ENCODE measurements around the gene CDH23.

The CDH23 gene

GRCh38 chr10:71651928-71652327 is 255.2 kb downstream of the CDH23 start:
- H3K4me1 Mint-ChIP-seq (ENCODE audit: low read depth) = no peaks in the 10 kb centered on the region
- no peak overlapping the region for H3K27ac Mint-ChIP-seq
- H3K9me3 Mint-ChIP-seq = no peaks in the 10 kb centered on the region
- H3K27me3 Mint-ChIP-seq = no peaks in the 10 kb centered on the region
- no peak overlapping the region for H3K4me3 Mint-ChIP-seq
- H3K36me3 Mint-ChIP-seq (ENCODE audit: low read depth) = no peaks in the 10 kb centered on the region
- DNase-seq = no peak

GRCh38 chr10:71653044-71653443 is 256.3 kb downstream of the CDH23 start:
- H3K4me3 Mint-ChIP-seq = no peak overlapping the region
- H3K4me1 Mint-ChIP-seq (ENCODE audit: low read depth) = no peaks in the 10 kb centered on the region
- no peaks in the 10 kb centered on the region for H3K36me3 Mint-ChIP-seq (ENCODE audit: low read depth)
- no peak overlapping the region for H3K27ac Mint-ChIP-seq
- H3K9me3 Mint-ChIP-seq = no peaks in the 10 kb centered on the region
- DNase-seq = no peak
- no peaks in the 10 kb centered on the region for H3K27me3 Mint-ChIP-seq

- Mint-ChIP-seq H3K27me3 (no peaks in the 10 kb centered on the region), H3K36me3 (ENCODE audit: low read depth) (no peaks in the 10 kb centered on the region), H3K27ac (no peak overlapping the region), H3K4me3 (no peak overlapping the region), H3K4me1 (ENCODE audit: low read depth) (no peaks in the 10 kb centered on the region), H3K9me3 (no peaks in the 10 kb centered on the region)
- DNase-seq = no peak
Measured at GRCh38 chr10:71656220-71656619, 259.5 kb downstream of the CDH23 start.

- H3K9me3 Mint-ChIP-seq = no peaks in the 10 kb centered on the region
- H3K36me3 Mint-ChIP-seq (ENCODE audit: low read depth) = no peaks in the 10 kb centered on the region
- no peaks in the 10 kb centered on the region for H3K4me1 Mint-ChIP-seq (ENCODE audit: low read depth)
- no peaks in the 10 kb centered on the region for H3K27me3 Mint-ChIP-seq
- no peak for DNase-seq
- H3K4me3 Mint-ChIP-seq = no peak overlapping the region
- H3K27ac Mint-ChIP-seq = no peak overlapping the region
Measured at GRCh38 chr10:71657604-71658466, 261.1 kb downstream of the CDH23 start.

- H3K36me3 Mint-ChIP-seq (ENCODE audit: low read depth) = no peaks in the 10 kb centered on the region
- H3K27me3 Mint-ChIP-seq = no peaks in the 10 kb centered on the region
- no peaks in the 10 kb centered on the region for H3K4me1 Mint-ChIP-seq (ENCODE audit: low read depth)
- DNase-seq = no peak
- no peaks in the 10 kb centered on the region for H3K9me3 Mint-ChIP-seq
- no peak overlapping the region for H3K4me3 Mint-ChIP-seq
- H3K27ac Mint-ChIP-seq = no peak overlapping the region
Measured at GRCh38 chr10:71658467-71658745, 261.7 kb downstream of the CDH23 start.

- Mint-ChIP-seq H3K9me3 (no peaks in the 10 kb centered on the region), H3K36me3 (ENCODE audit: low read depth) (no peaks in the 10 kb centered on the region), H3K27me3 (no peaks in the 10 kb centered on the region), H3K4me1 (ENCODE audit: low read depth) (no peaks in the 10 kb centered on the region), H3K4me3 (no peak overlapping the region), H3K27ac (no peak overlapping the region)
- no peak for DNase-seq
Measured at GRCh38 chr10:71659111-71659634, 262.5 kb downstream of the CDH23 start.

- no peak for DNase-seq
- no peaks in the 10 kb centered on the region for H3K27me3 Mint-ChIP-seq
- H3K36me3 Mint-ChIP-seq (ENCODE audit: low read depth) = no peaks in the 10 kb centered on the region
- H3K27ac Mint-ChIP-seq = no peak overlapping the region
- H3K4me3 Mint-ChIP-seq = no peak overlapping the region
- H3K4me1 Mint-ChIP-seq (ENCODE audit: low read depth) = no peaks in the 10 kb centered on the region
- H3K9me3 Mint-ChIP-seq = no peaks in the 10 kb centered on the region
Measured at GRCh38 chr10:71659737-71660136, 263.0 kb downstream of the CDH23 start.

- H3K4me3 Mint-ChIP-seq = no peak overlapping the region
- no peak overlapping the region for H3K27ac Mint-ChIP-seq
- H3K27me3 Mint-ChIP-seq = no peaks in the 10 kb centered on the region
- no peak for DNase-seq
- H3K4me1 Mint-ChIP-seq (ENCODE audit: low read depth) = no peaks in the 10 kb centered on the region
- no peaks in the 10 kb centered on the region for H3K36me3 Mint-ChIP-seq (ENCODE audit: low read depth)
- H3K9me3 Mint-ChIP-seq = no peaks in the 10 kb centered on the region
Measured at GRCh38 chr10:71660313-71660712, 263.6 kb downstream of the CDH23 start.

- Mint-ChIP-seq H3K9me3 (no peaks in the 10 kb centered on the region), H3K27me3 (no peaks in the 10 kb centered on the region), H3K27ac (no peak overlapping the region), H3K4me3 (no peak overlapping the region), H3K4me1 (ENCODE audit: low read depth) (no peaks in the 10 kb centered on the region), H3K36me3 (ENCODE audit: low read depth) (no peaks in the 10 kb centered on the region)
- no peak for DNase-seq
Measured at GRCh38 chr10:71661060-71661622, 264.4 kb downstream of the CDH23 start.

GRCh38 chr10:71661779-71662336 is 265.1 kb downstream of the CDH23 start:
- DNase-seq = no peak
- H3K4me3 Mint-ChIP-seq = no peak overlapping the region
- no peaks in the 10 kb centered on the region for H3K9me3 Mint-ChIP-seq
- no peaks in the 10 kb centered on the region for H3K36me3 Mint-ChIP-seq (ENCODE audit: low read depth)
- H3K27ac Mint-ChIP-seq = no peak overlapping the region
- peaks cover 2% of the 10 kb centered on the region for H3K4me1 Mint-ChIP-seq (ENCODE audit: low read depth)
- no peaks in the 10 kb centered on the region for H3K27me3 Mint-ChIP-seq

- H3K27me3 Mint-ChIP-seq = no peaks in the 10 kb centered on the region
Measured at GRCh38 chr10:71663311-71663710, 266.6 kb downstream of the CDH23 start.

GRCh38 chr10:71664585-71664984 is 267.9 kb downstream of the CDH23 start:
- H3K4me3 Mint-ChIP-seq = no peak overlapping the region
- H3K4me1 Mint-ChIP-seq (ENCODE audit: low read depth) = peaks cover 12% of the 10 kb centered on the region
- H3K27me3 Mint-ChIP-seq = no peaks in the 10 kb centered on the region
- no peak for DNase-seq
- no peaks in the 10 kb centered on the region for H3K9me3 Mint-ChIP-seq
- H3K36me3 Mint-ChIP-seq (ENCODE audit: low read depth) = no peaks in the 10 kb centered on the region
- H3K27ac Mint-ChIP-seq = no peak overlapping the region

More at GRCh38 chr10:71663311-71663710, 266.6 kb downstream of the CDH23 start:
- Mint-ChIP-seq H3K4me3 (no peak overlapping the region), H3K9me3 (no peaks in the 10 kb centered on the region), H3K36me3 (ENCODE audit: low read depth) (no peaks in the 10 kb centered on the region), H3K27ac (no peak overlapping the region), H3K4me1 (ENCODE audit: low read depth) (peaks cover 12% of the 10 kb centered on the region)
- no peak for DNase-seq

GRCh38 chr10:71665456-71665855 is 268.7 kb downstream of the CDH23 start:
- no peak for DNase-seq
- Mint-ChIP-seq H3K4me1 (ENCODE audit: low read depth) (peaks cover 12% of the 10 kb centered on the region), H3K27me3 (no peaks in the 10 kb centered on the region), H3K27ac (no peak overlapping the region), H3K4me3 (no peak overlapping the region), H3K36me3 (ENCODE audit: low read depth) (no peaks in the 10 kb centered on the region), H3K9me3 (no peaks in the 10 kb centered on the region)

GRCh38 chr10:71666639-71667386 is 270.1 kb downstream of the CDH23 start:
- Mint-ChIP-seq H3K36me3 (ENCODE audit: low read depth) (no peaks in the 10 kb centered on the region), H3K4me3 (no peak overlapping the region), H3K27ac (no peak overlapping the region), H3K27me3 (no peaks in the 10 kb centered on the region), H3K4me1 (ENCODE audit: low read depth) (peaks cover 12% of the 10 kb centered on the region), H3K9me3 (no peaks in the 10 kb centered on the region)
- peak; percentile 35 for DNase-seq

GRCh38 chr10:71667387-71667752 is 270.6 kb downstream of the CDH23 start:
- Mint-ChIP-seq H3K27me3 (no peaks in the 10 kb centered on the region), H3K36me3 (ENCODE audit: low read depth) (no peaks in the 10 kb centered on the region), H3K4me1 (ENCODE audit: low read depth) (peaks cover 12% of the 10 kb centered on the region), H3K4me3 (no peak overlapping the region), H3K27ac (peak overlapping the region; percentile 6), H3K9me3 (no peaks in the 10 kb centered on the region)
- no peak for DNase-seq
